Omental fat pad (tissue), 4 donors: Measurements from ENCODE around the gene CYS1. TPM values are rescaled to one million over a fixed set of nuclear protein-coding genes. Genes with fewer than 3 reads are reported as not detected.
A peak's percentile ranks its signal among the peaks of the same experiment; 100 is the strongest.
"Not testable (repeated sequence)": the region's sequence is repeated elsewhere in the genome, so short reads cannot be mapped to it uniquely, and the experiment has no call there.

ENCODE experiments used
- ATAC-seq: fragments of 150-250 bp; one replicate; pipeline ENCODE4 v1.9.1; 2016; ENCODE audit warnings: mild to moderate bottlenecking, moderate library complexity; ENCODE audit not compliant: low FRiP score
- DNase-seq: peaks from one replicate; pipeline ENCODE4 v3.0.0-alpha.2; 2019; ENCODE audit warnings: low spot score
- total RNA-seq, 4 donors: library from RNA; depleted of rRNA; stranded (reverse); fragments of >200 nt; gene quantifications; one replicate each; pipeline ENCODE4 v1.1.0, GENCODE V29; 2016
- TF ChIP-seq, protein P1 (sequence below), 3 donors: fragments of 450-650 bp; IDR thresholded peaks; one replicate each; pipeline ENCODE4 v1.5.1; 2016 to 2017; ENCODE audit warnings: antibody characterized with exemption in 3 of 3, mild to moderate bottlenecking in 3 of 3, moderate library complexity in 2 of 3

CYS1 gene
- total RNA-seq, 4 donors from 2014 or later, result 0.63 to 2.7 (median 1.2) TPM

DNA sequence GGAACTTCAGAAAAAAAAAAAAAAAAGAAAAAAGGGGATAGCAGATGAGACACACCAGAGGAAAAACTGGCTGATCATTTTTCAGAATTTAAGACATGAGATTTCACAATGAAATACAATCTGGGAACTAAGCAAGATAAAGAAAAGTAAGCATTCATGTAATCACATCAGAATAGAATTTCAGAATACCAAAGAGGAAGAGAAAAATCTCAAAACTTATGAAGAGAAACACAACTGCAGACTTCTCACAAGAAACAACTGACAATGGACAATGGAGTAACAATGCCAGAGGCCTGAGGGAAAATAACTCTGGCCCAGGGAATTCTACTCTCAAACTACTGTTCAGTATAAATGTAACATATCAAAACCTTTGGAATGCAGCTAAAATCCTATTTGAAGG lies 29.1 kb upstream of the CYS1 start:
- no peak for ATAC-seq
- TF ChIP-seq, protein P1, sequence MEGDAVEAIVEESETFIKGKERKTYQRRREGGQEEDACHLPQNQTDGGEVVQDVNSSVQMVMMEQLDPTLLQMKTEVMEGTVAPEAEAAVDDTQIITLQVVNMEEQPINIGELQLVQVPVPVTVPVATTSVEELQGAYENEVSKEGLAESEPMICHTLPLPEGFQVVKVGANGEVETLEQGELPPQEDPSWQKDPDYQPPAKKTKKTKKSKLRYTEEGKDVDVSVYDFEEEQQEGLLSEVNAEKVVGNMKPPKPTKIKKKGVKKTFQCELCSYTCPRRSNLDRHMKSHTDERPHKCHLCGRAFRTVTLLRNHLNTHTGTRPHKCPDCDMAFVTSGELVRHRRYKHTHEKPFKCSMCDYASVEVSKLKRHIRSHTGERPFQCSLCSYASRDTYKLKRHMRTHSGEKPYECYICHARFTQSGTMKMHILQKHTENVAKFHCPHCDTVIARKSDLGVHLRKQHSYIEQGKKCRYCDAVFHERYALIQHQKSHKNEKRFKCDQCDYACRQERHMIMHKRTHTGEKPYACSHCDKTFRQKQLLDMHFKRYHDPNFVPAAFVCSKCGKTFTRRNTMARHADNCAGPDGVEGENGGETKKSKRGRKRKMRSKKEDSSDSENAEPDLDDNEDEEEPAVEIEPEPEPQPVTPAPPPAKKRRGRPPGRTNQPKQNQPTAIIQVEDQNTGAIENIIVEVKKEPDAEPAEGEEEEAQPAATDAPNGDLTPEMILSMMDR (IDR thresholded peaks at IDR 0.05), result no peak
- DNase-seq, result no peak

DNA sequence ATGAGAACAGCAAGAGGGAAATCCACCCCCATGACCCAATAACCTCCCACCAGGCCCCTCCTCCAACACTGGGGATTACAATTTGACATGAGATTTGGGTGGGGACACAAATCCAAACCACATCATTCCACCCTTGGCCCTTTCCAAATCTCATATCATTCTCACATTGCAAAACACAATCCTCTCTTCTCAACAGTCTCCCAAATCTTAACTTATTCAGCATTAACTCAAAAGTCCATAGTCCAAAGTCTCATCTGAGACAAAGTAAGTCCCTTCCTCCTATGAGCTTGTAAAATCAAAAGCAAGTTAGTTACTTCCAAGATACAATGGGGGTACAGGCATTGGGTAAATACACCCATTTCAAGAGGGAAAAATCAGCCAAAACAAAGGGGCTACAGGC lies 24.7 kb upstream of the CYS1 start:
- DNase-seq, ATAC-seq: not testable (repeated sequence)

DNA sequence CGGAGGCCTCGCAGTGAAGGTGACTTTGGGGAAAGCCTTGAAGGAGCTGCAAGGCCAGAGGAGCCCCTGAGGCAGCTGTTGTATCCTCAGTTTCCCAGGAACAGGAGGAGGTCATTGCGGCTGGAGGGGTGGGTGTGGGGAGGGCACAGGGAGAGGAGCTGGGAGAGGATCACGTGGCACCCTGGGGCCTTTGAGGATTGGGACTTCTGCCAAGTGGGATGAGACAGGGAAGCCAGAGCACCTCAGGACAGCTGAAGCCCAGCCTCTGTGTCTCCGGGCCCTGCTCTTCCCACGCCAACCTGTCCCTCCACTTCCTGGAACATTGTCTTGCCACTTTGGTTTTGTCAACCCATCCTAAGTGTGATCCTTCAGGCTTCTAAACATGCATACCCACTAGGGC lies 23.0 kb upstream of the CYS1 start:
- TF ChIP-seq, protein P1 (IDR thresholded peaks at IDR 0.05), result no peak
- no peak for ATAC-seq
- DNase-seq, result no peak

DNA sequence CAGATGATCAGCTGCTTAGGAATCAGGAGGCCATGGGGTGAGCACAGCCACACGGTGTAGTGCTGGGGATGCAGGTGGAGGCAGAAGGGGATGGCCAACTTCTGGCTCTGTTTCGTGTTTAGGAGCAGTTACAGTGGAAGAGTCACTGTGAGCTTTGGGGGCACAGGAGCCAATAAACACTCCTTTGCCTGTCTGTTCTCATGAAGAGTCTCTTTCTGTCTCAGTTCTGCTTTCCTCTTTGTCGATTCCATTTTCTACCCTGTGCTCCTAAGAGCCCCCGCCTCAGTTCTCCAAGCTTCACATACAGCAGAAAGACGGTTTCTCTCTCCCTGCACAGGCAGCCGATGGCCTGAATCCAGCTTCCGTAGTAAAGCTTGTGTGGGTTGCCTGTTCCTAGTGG lies 21.3 kb upstream of the CYS1 start:
- TF ChIP-seq, protein P1 (IDR thresholded peaks at IDR 0.05), result no peak
- DNase-seq, result no peak
- ATAC-seq, result no peak

DNA sequence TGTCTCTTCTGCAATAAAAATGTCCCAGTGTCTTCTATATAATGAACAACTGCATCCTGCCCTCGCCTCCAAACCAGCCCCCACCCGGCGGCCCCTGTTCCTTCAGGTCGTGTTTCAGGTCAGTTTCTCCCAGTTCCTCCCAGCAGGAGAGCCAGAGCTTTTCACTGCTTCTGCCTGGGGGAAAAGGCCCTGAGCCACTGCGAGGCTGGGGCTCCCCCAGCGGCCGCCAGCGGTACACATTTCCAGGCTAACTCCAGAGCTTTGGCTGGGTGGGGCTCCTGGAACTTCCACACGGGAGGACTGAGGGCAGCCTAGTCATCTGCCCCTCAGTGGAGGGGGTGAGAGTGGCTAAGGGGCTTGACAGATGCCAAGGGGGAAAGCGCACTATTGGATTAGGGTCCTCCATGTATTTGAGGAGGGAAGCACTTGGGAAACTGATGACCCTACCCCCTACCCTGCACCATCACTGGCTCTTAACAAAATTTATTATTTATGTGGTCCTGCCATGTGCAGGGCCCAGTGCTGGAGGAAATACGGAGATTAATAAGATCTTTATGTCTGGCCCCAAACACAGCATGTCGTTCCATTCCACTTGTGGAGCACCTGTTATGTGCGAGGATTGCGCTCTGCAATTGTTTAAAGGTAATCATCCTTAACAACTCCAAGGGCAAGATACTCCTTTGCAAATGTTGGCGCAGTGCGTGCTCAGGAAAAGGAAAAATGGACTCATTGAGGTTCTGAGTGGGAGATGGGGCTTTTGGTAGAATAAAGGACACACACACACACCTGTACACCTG lies 17.3 kb upstream of the CYS1 start:
- ATAC-seq (peak; percentile 98), DNase-seq (peak; percentile 42)
- TF ChIP-seq, protein P1 (IDR thresholded peaks at IDR 0.05), result peak in 2 of 3 donors; percentile 21 to 67

DNA sequence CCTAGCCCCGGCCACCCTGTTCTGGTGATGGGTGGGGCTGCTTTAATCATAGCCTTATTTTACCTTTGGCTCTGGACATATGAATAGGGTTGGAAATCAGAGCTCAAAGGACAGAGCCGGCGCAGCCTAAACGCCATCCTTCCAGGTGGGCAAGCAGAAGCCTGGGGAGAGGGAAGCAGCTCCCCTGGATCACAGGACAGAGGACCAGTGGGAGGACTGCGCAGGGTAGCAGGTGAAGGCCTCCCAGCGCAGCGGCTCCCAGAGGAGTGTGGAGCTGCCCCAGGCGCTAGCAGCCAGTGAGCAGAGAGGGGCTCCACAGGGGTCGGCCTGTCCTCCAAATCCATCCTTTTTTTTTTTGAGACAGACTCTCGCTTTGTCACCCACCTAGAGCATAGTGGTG lies 16.4 kb upstream of the CYS1 start:
- DNase-seq, result no peak
- ATAC-seq, result no peak
- TF ChIP-seq, protein P1 (IDR thresholded peaks at IDR 0.05), result no peak

DNA sequence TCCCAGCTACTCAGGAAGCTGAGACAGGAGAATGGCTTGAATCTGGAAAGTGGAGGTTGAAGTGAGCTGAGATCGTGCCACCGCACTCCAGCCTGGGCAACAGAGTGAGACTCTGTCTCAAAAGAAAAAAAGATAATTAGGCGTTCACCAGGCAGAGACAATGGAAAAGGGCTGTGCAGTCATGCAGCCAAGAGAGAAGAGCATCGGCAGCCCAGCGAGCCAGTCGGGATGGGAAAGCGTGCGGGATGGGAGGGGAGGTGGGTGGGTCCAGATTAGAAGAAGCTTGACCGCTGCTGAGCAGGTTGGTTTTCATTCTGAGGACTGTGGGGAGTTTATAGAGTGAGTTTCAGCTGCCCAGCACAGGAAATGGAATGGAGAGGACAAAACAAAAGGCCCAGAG lies 15.0 kb upstream of the CYS1 start:
- DNase-seq (no peak), ATAC-seq (no peak)
- TF ChIP-seq, protein P1 (IDR thresholded peaks at IDR 0.05), result no peak
